Testis (tissue), 3 donors: ENCODE data around the gene SPACA9. TPM values are rescaled to one million over a fixed set of nuclear protein-coding genes. Genes with fewer than 3 reads are reported as not detected.
A peak's percentile ranks its signal among the peaks of the same experiment; 100 is the strongest.

Source experiments
- DNase-seq: peaks from one replicate; pipeline ENCODE4 v3.0.0-alpha.2; 2019
- H3K27ac ChIP-seq, 2 donors: fragments of 200-600 bp; sonication (generic); one replicate each; pipeline ENCODE4 v1.5.1; 2019
- H3K27me3 ChIP-seq: fragments of 200-600 bp; sonication (generic); one replicate; pipeline ENCODE4 v1.5.1; 2019
- H3K36me3 ChIP-seq: fragments of 200-600 bp; sonication (generic); one replicate; pipeline ENCODE4 v1.5.1; 2017; ENCODE audit warnings: low read depth; ENCODE audit errors: missing control alignments
- H3K4me1 ChIP-seq: fragments of 200-600 bp; sonication (generic); one replicate; pipeline ENCODE4 v1.5.1; 2019
- H3K4me3 ChIP-seq, 2 donors: fragments of 200-600 bp; sonication (generic); one replicate each; pipeline ENCODE4 v1.5.1; 2017 to 2019
- H3K9me3 ChIP-seq: fragments of 200-600 bp; sonication (generic); one replicate; pipeline ENCODE4 v1.5.1; 2017
- CTCF ChIP-seq, 3 experiments: fragments of 450-650 bp in 2 of 3; fragments of 200-600 bp in 1 of 3; sonication (generic) in 1 of 3; IDR thresholded peaks; one replicate each; pipeline ENCODE4 v1.5.1; 2016 to 2019; ENCODE audit warnings: antibody characterized with exemption in 3 of 3, mild to moderate bottlenecking in 2 of 3, moderate library complexity in 1 of 3
- POLR2A ChIP-seq: fragments of 450-650 bp; IDR thresholded peaks from one replicate; pipeline ENCODE4 v1.6.1; 2017; ENCODE audit warnings: antibody characterized with exemption, mild to moderate bottlenecking, moderate library complexity
- WGBS, 2 donors: methylation state at CpG; one replicate each; pipeline ENCODE4 v1.1.5; 2018; 5-methylcytosine and 5-hydroxymethylcytosine counted together
- intact Hi-C: fragments of 100-400 bp; cut with DNase I; formaldehyde crosslinking; loops from one replicate; pipeline ENCODE4 v1.15.1; 2023; ENCODE audit warnings: low total_unique reads
- polyA plus RNA-seq: library from polyadenylated mRNA; stranded (reverse); fragments of 350-450 nt; fragmentation: Illumina TruSeq; extraction: RNeasy Lipid Tissue Mini Kit (QIAGEN cat#74804); gene quantifications from one replicate; pipeline ENCODE4 v1.2.3, GENCODE V29; 2014; ENCODE audit warnings: low read depth, low replicate concordance; ENCODE audit not compliant: insufficient read depth
- total RNA-seq, 2 donors: library from RNA; depleted of rRNA; stranded (reverse); fragments of >200 nt; gene quantifications; one replicate each; pipeline ENCODE4 v1.2.3, GENCODE V29; 2016

Gene SPACA9
- total and polyA plus RNA-seq, 3 donors from 2014 or later = 61.2 to 179 (median 115) TPM

DNA sequence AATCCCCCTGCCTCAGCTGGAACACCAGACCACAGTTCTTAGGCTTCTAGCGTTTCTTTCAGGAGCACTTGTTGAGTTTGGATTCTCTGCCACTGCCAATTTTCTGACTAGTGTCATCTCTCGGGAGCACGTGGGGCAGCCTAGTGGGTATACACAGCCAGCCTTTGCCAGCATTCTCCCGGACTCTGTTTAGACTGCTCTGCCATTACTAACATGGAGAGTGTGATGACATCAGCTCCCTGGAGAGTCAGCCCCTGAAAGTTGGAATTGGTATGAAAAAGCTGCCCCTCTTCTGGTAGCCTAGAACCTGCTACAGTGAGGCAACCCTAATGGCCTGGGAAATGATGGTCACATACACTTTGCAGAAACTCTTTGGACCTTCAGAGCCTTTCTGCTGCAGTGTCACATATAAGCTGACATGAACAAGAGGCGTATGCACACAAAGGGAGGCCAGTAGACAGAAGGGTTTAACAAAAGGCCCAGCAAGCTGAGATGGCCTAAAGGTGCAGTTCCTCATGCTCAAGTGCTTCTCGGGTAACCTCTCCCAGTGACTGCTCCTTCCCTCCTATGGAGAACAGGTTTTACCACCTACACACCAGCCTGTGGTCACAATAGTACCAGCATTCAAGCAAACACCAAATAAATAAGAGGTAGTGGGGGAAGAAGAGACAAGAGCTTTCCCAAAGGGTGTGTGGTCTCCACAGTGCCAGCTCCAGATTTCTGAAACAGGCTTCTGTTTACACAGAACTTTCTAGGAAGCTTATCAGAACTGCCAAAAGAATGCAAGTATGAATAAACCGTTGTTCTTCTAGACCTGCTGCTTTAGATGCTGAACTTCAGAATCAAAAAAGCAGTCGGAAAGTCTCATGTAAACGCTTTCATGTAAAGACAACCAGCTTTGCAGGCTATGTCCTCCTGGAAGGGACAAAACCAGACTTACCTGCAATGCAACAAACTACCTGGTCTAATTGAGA, 16.5 kb downstream of the SPACA9 start:
- peaks cover 15% of the 10 kb centered on the region for H3K4me1 ChIP-seq
- intact Hi-C loops = no loop called here
- no peak for DNase-seq
- H3K9me3 ChIP-seq = no peaks in the 10 kb centered on the region
- TF ChIP-seq POLR2A (no peak), CTCF (IDR thresholded peaks at IDR 0.05) (no peak)
- peak overlapping the region; percentile 56 to 77 for H3K27ac ChIP-seq
- H3K27me3 ChIP-seq = no peaks in the 10 kb centered on the region
- H3K4me3 ChIP-seq = no peak overlapping the region
- no peaks in the 10 kb centered on the region for H3K36me3 ChIP-seq
- WGBS, 2 donors = 68 to 77% methylated on average over 9 of the region's 9 CpGs

DNA sequence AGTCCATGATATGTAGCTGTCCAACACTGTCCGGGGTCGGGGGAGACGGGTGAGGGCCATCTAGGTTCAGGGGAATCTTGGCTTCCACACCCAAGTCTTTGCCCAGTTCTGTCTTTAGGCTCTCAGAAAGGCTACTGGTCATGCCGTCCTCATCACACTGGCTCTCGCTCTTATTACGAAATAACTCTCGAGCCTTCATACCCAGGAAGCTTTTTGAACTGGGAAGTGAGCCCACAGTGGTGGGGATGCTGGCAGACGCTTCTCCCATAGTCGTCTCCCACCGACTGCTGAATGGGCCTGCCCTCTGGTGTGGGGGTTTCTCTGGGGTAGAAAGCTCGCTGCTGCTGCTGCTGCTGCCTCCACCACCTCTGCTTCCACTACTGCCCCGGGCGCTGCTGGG, 17.6 kb downstream of the SPACA9 start:
- DNase-seq = no peak
- H3K36me3 ChIP-seq = no peaks in the 10 kb centered on the region
- H3K27me3 ChIP-seq = no peaks in the 10 kb centered on the region
- peaks cover 15% of the 10 kb centered on the region for H3K4me1 ChIP-seq
- 80 to 93% methylated on average over 13 of the region's 13 CpGs for WGBS, 2 donors
- H3K27ac ChIP-seq = peak overlapping the region; percentile 77 to 81
- H3K9me3 ChIP-seq = no peaks in the 10 kb centered on the region
- intact Hi-C loops = no loop called here
- no peak overlapping the region for H3K4me3 ChIP-seq
- no peak for TF ChIP-seq CTCF (IDR thresholded peaks at IDR 0.05)
- TF ChIP-seq POLR2A = no peak

- H3K4me3 ChIP-seq = no peak overlapping the region
- DNase-seq = peak; percentile 90
- H3K4me1 ChIP-seq = peaks cover 16% of the 10 kb centered on the region
- H3K36me3 ChIP-seq = no peaks in the 10 kb centered on the region
- peak overlapping the region; percentile 77 to 81 for H3K27ac ChIP-seq
- TF ChIP-seq CTCF (IDR thresholded peaks at IDR 0.05) (no peak), POLR2A (no peak)
- WGBS, 2 donors = 32 to 48% methylated on average over 6 of the region's 6 CpGs
- no peaks in the 10 kb centered on the region for H3K9me3 ChIP-seq
- intact Hi-C loops = no loop called here
- H3K27me3 ChIP-seq = no peaks in the 10 kb centered on the region
Measured at GRCh38 chr9:132896906-132897305, 18.2 kb downstream of the SPACA9 start.

GRCh38 chr9:132898051-132898450, 19.4 kb downstream of the SPACA9 start:
- no peaks in the 10 kb centered on the region for H3K36me3 ChIP-seq
- H3K9me3 ChIP-seq = no peaks in the 10 kb centered on the region
- TF ChIP-seq POLR2A = no peak
- no peak for TF ChIP-seq CTCF (IDR thresholded peaks at IDR 0.05)
- WGBS, 2 donors = 96 to 99% methylated on average over 7 of the region's 7 CpGs
- no peak overlapping the region for H3K4me3 ChIP-seq
- intact Hi-C loops = no loop called here
- peaks cover 23% of the 10 kb centered on the region for H3K4me1 ChIP-seq
- no peaks in the 10 kb centered on the region for H3K27me3 ChIP-seq
- DNase-seq = no peak
- H3K27ac ChIP-seq = no peak overlapping the region
